Esophagus squamous epithelium (tissue), 5 donors: ENCODE data around the gene ARHGEF28. TPM values are rescaled to one million over a fixed set of nuclear protein-coding genes. Genes with fewer than 3 reads are reported as not detected.

ENCODE experiments used
- DNase-seq: peaks from one replicate; lab custom pipeline; 2025; lab: John Stamatoyannopoulos, UW
- H3K27ac ChIP-seq, 4 donors: fragments of 200-600 bp; sonication (generic); one replicate each; pipeline ENCODE4 v1.5.1; 2016 to 2019; ENCODE audit warnings: mild to moderate bottlenecking in 1 of 4
- H3K27me3 ChIP-seq, 4 donors: fragments of 200-600 bp; sonication (generic); 1 replicate in 3 of 4; 2 replicates in 1 of 4; pipeline versions ENCODE4 v1.5.1 to v1.6.0; 2017 to 2021; ENCODE audit warnings: antibody characterized with exemption in 1 of 4
- H3K36me3 ChIP-seq, 3 donors: fragments of 200-600 bp; sonication (generic); one replicate each; pipeline ENCODE4 v1.5.1; 2016 to 2019
- H3K4me1 ChIP-seq, 3 donors: fragments of 200-600 bp; sonication (generic); one replicate each; pipeline ENCODE4 v1.5.1; 2017 to 2019
- H3K4me3 ChIP-seq, 4 donors: fragments of 200-600 bp; sonication (generic); 1 replicate in 3 of 4; 2 replicates in 1 of 4; pipeline ENCODE4 v1.5.1; 2016 to 2019; ENCODE audit warnings: mild to moderate bottlenecking in 2 of 4, moderate library complexity in 1 of 4
- H3K9me3 ChIP-seq, 3 donors: fragments of 200-600 bp; sonication (generic); one replicate each; pipeline ENCODE4 v1.5.1; 2016 to 2019
- CTCF ChIP-seq, 6 experiments: fragments of 450-650 bp in 4 of 6; fragments of 200-600 bp in 2 of 6; sonication (generic) in 2 of 6; IDR thresholded peaks; one replicate each; pipeline ENCODE4 v1.5.1; 2016 to 2019; ENCODE audit warnings: antibody characterized with exemption in 6 of 6, mild to moderate bottlenecking in 4 of 6, moderate library complexity in 4 of 6
- POLR2A ChIP-seq, 4 donors: fragments of 450-650 bp; IDR thresholded peaks; one replicate each; pipeline ENCODE4 v1.6.1; 2017; ENCODE audit warnings: antibody characterized with exemption in 4 of 4, mild to moderate bottlenecking in 4 of 4, moderate library complexity in 3 of 4
- WGBS, 2 donors: methylation state at CpG; one replicate each; pipeline ENCODE4 v1.1.5; 2018; 5-methylcytosine and 5-hydroxymethylcytosine counted together
- intact Hi-C: fragments of 100-400 bp; cut with DNase I; formaldehyde crosslinking; loops from one replicate; pipeline ENCODE4 v1.15.0; 2022
- total RNA-seq, 4 donors: library from RNA; depleted of rRNA; stranded (reverse); fragments of >200 nt; gene quantifications; one replicate each; pipeline ENCODE4 v1.1.0, GENCODE V29; 2016
- donor health status: DM: yes; HTN: yes; CAD: no.

Gene ARHGEF28
- total RNA-seq, 4 donors from 2014 or later: 9.2 to 34.3 (median 12.7) TPM

DNA sequence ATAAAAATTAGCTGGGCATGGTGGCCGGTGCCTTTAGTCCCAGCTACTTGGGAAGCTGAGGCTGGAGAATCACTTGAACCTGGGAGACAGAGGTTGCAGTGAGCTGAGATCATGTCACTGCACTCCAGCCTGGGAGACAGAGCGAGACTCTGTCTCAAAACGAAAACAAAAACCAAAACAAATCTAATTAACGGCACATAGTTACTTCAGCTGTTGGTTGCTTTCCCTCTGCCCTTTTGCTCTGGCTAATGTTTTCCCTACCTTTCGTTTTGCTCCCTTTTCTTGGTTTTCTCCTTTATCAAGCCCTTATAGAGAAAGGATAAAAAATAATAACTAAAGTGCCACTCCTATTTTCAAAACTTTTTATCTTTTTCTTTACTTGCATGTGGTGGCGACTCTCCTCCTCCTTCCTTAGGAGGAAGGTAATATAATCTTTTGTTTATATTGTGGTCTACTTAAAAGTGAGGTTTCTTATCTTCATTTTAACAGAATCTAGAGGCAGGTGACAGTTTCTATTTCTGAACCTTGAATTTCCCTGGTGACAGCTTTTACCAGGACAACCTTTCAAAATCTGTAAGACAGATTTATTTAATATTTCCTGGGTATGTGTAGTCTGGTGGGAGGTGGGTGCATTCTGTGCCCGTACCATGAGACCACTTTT is 125.4 kb downstream of the ARHGEF28 start:
- peaks cover 4 to 22% (median 9%) of the 10 kb centered on the region in 3 donors for H3K4me1 ChIP-seq
- no peak overlapping the region for H3K27ac ChIP-seq
- no peaks in the 10 kb centered on the region for H3K9me3 ChIP-seq
- TF ChIP-seq CTCF (IDR thresholded peaks at IDR 0.05) (no peak), POLR2A (IDR thresholded peaks at IDR 0.05) (no peak)
- no peaks in the 10 kb centered on the region for H3K27me3 ChIP-seq
- DNase-seq: no peak
- intact Hi-C loops: no loop called here
- WGBS, 2 donors: 74 to 84% methylated on average over 7 of the region's 7 CpGs
- H3K4me3 ChIP-seq: no peak overlapping the region
- H3K36me3 ChIP-seq: peaks cover 0 to 10% (median 0%) of the 10 kb centered on the region in 3 donors

GRCh38 chr5:73754254-73754653 is 128.3 kb downstream of the ARHGEF28 start:
- peaks cover 4 to 11% (median 4%) of the 10 kb centered on the region in 3 donors for H3K4me1 ChIP-seq
- WGBS, 2 donors: 83 to 85% methylated on average over 4 of the region's 4 CpGs
- no peak overlapping the region for H3K4me3 ChIP-seq
- no peak for DNase-seq
- H3K27me3 ChIP-seq: no peaks in the 10 kb centered on the region
- no peaks in the 10 kb centered on the region for H3K9me3 ChIP-seq
- H3K27ac ChIP-seq: no peak overlapping the region
- peaks cover 0 to 10% (median 0%) of the 10 kb centered on the region in 3 donors for H3K36me3 ChIP-seq
- TF ChIP-seq POLR2A (IDR thresholded peaks at IDR 0.05): no peak
- intact Hi-C loops: no loop called here

- Histone ChIP-seq H3K27me3 (no peaks in the 10 kb centered on the region), H3K27ac (no peak overlapping the region), H3K4me3 (no peak overlapping the region), H3K4me1 (peaks cover 0 to 14% (median 0%) of the 10 kb centered on the region in 3 donors), H3K9me3 (no peaks in the 10 kb centered on the region), H3K36me3 (peaks cover 0 to 10% (median 0%) of the 10 kb centered on the region in 3 donors)
- intact Hi-C loops: no loop called here
- 94 to 96% methylated on average over 1 of the region's 1 CpG for WGBS, 2 donors
- TF ChIP-seq CTCF (IDR thresholded peaks at IDR 0.05): no peak
- no peak for TF ChIP-seq POLR2A (IDR thresholded peaks at IDR 0.05)
- no peak for DNase-seq
Measured at GRCh38 chr5:73757416-73757815, 131.4 kb downstream of the ARHGEF28 start.

- Histone ChIP-seq H3K27ac (peak overlapping the region in 1 of 4 donors; percentile 29), H3K36me3 (no peaks in the 10 kb centered on the region), H3K9me3 (no peaks in the 10 kb centered on the region), H3K27me3 (no peaks in the 10 kb centered on the region), H3K4me1 (peaks cover 0 to 14% (median 0%) of the 10 kb centered on the region in 3 donors), H3K4me3 (no peak overlapping the region)
- TF ChIP-seq POLR2A (IDR thresholded peaks at IDR 0.05): no peak
- 15 to 25% methylated on average over 1 of the region's 1 CpG for WGBS, 2 donors
- no peak for DNase-seq
- intact Hi-C loops: no loop called here
Measured at GRCh38 chr5:73759771-73760170, 133.8 kb downstream of the ARHGEF28 start.

DNA sequence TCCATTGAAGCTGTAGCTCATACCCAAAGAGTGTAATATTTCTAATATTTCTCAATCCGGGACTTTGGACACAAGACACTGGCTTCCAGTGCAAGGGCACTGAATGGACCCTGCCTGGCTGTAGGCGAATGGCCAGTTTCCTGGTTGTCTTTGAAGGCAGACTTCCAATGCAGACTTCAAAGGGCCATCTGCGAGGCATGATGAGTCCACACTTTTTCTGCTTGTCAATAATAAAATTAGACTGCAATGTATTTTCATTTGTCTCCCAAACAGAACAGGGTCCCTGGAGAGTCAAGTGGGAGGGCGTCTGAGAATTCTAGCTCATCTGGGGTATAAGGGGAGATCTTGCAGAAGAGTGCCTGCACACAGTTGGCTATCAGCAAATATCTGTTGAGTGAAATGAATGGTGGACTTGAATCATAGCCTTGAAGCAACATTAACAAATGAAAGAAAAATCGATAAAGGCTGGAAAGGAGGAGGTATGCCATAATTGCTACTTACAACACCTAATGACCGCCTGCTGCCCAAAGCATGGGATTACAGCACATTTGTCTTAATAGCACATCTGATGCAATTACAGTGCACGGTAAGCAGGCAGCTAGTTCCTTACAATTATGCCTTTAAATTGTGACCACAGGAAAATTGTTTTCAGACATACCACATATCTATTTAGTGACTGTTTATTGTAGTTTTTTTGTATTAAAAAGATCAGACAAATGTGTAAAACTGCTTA is 137.5 kb downstream of the ARHGEF28 start:
- Histone ChIP-seq H3K4me1 (peaks cover 0 to 14% (median 0%) of the 10 kb centered on the region in 3 donors), H3K27ac (no peak overlapping the region), H3K9me3 (peaks cover 0 to 7% (median 0%) of the 10 kb centered on the region in 3 donors), H3K36me3 (peaks cover 0 to 14% (median 0%) of the 10 kb centered on the region in 3 donors), H3K27me3 (no peaks in the 10 kb centered on the region), H3K4me3 (no peak overlapping the region)
- DNase-seq: no peak
- intact Hi-C loops: no loop called here
- TF ChIP-seq CTCF (IDR thresholded peaks at IDR 0.05) (no peak), POLR2A (IDR thresholded peaks at IDR 0.05) (no peak)
- 90 to 95% methylated on average over 7 of the region's 7 CpGs for WGBS, 2 donors

GRCh38 chr5:73764586-73764985 is 138.6 kb downstream of the ARHGEF28 start:
- Histone ChIP-seq H3K27ac (no peak overlapping the region), H3K4me3 (no peak overlapping the region), H3K27me3 (no peaks in the 10 kb centered on the region), H3K36me3 (peaks cover 0 to 14% (median 0%) of the 10 kb centered on the region in 3 donors), H3K4me1 (peaks cover 0 to 9% (median 0%) of the 10 kb centered on the region in 3 donors), H3K9me3 (peaks cover 0 to 7% (median 0%) of the 10 kb centered on the region in 3 donors)
- TF ChIP-seq CTCF (IDR thresholded peaks at IDR 0.05): no peak
- TF ChIP-seq POLR2A (IDR thresholded peaks at IDR 0.05): no peak
- DNase-seq: no peak
- 85 to 87% methylated on average over 2 of the region's 2 CpGs for WGBS, 2 donors
- intact Hi-C loops: no loop called here
